NCI-H146 treated with DMSO at 0.1 percent for 48 hours (cell line): ENCODE results near the gene NT5M.

ENCODE experiments used
- DNase-seq: peaks from one replicate; lab custom pipeline; 2025; ENCODE audit not compliant: unreplicated experiment; lab: John Stamatoyannopoulos, UW

Gene NT5M

GRCh38 chr17:17343160-17343735, 40.1 kb downstream of the NT5M start:
- no peak for DNase-seq

DNA sequence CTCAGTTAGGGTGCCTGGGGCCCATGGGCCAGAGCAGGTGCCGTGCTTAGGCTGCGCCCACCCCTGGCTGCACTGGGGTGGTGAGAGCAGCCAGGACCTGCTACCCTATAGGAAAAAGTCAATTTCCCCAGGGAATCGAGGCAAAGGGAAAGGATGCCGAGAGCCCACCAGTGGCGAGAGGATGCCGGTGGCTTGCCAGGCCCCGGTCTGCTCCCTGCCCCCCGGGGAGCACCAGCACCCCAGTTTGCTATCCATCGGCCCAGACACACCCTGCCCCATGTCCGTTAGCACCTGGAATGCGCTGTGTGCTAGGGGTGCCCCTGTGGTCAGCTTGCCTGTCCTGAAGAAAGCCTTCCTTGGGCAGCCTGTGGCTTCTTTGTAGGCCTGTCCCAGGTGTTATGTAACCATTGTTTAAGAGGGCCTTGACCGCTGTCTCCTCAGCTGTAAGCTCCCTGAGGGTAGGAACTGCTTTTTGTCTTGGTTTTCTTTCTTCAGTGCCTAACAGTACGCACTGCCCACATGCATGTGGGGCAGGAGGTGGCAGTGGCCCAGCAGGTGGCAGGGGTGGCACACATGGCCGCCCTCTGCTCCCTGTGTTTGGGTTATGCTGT, 40.8 kb downstream of the NT5M start:
- DNase-seq: no peak

- no peak for DNase-seq
Observed at GRCh38 chr17:17344507-17345293, 41.5 kb downstream of the NT5M start.

GRCh38 chr17:17345294-17345597, 42.1 kb downstream of the NT5M start:
- no peak for DNase-seq

DNA sequence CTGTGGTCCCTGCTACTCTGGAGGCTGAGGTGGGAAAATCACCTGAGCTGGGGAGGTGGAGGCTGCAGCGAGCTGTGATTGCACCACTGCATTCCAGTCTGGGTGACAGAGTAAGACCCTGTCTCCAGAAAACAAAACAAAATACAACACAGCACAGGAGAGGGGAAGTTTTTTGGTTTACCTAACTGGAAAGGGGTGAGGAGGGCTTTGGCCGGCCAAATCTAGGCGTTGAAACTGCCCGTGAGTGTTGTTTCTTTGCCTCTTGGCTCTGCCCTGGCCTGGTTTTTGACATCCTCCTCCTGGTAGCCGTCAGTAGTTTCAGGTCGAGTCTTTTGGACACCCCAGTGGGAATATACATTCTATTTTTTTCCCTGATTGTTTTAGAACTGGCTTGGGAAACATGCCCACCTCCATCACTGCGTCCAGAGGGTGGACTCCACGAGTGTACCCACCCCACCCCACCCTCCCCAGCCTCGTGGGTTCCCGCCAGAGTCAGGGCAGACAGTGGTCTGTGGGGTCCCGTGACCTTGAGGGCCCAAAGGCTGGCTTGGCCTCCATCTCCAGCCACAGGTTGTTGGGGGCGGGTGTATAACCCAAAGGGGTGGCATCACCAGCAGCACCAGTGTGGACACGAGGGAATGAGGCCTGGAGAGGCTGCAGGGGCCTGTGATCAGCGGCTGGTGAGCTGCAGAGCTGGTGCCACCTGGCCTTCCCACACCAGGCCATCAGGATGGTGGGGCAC, 42.7 kb downstream of the NT5M start:
- DNase-seq: no peak

DNA sequence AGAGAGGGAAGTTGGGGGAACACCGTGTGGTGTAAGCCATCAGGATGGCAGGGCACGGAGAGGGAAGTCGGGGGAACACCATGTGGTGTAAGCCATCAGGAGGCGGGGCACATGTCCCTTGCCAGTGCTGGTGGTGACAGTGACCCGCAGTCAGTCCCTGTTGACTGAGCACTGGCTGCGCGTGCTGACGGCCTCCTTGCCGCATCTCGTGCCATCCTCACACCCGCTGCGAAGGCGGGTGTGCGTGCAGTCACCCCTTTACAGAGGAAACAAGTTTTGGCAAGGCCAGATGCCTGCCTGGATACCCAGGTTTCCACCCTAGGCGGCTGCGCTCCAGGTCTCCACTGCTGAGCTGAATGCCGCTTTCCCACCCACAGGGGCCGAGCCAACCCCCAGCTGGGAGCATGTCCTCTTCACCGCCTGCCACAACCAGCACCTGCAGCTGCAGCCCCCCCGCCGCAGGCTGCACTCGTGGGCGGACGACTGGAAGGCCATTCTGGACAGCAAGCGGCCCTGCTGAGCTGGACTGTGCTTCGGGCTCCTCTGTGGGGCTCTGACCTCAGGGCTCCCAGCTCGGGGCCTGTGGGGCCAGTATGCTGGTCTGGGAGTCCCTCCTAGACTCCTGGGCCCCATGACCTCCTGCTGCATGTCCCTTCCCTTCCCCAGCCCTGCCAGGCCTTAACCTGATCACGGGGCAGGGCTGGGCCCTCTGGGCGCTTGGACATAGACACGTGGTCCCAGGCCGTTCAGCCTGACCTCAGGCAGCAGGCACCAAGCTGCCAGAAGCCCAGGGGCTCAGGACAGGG, 43.5 kb downstream of the NT5M start:
- DNase-seq: no peak

DNA sequence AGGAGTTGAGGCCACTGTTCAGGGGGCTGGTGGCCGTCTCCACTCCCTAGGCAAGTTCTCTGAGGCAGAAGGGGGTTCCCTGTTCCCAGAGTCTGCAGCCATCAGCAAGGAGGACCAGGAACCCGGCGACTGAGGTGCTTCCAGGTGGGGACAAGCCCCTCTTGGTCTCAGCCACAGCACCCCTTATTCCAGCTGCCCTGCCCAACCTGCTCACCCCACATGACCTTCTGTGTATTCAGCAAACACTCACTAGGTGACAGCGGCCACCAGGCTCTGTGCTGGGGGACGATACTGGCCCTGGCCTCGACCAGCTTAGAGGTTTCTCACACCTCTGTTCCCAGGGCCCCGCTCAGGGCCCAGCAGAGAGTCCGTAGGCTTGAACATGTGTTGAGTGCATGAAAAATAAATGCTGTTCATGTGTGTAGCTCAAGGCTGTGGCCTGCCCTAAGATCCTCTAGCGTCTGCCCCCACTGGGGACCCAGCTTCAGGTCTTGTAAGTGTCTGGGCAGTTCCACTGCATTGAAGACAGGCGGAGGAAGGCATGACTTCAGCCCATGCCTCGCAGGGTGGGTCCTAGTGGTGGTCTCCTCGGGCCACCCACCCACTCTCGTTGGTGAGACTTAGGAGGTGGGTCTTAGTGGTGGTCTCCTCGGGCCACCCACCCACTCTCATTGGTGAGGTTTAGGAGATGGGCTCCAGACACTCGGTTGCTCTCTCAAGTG, 44.2 kb downstream of the NT5M start:
- no peak for DNase-seq

GRCh38 chr17:17347956-17348871, 45.0 kb downstream of the NT5M start:
- DNase-seq: no peak

DNA sequence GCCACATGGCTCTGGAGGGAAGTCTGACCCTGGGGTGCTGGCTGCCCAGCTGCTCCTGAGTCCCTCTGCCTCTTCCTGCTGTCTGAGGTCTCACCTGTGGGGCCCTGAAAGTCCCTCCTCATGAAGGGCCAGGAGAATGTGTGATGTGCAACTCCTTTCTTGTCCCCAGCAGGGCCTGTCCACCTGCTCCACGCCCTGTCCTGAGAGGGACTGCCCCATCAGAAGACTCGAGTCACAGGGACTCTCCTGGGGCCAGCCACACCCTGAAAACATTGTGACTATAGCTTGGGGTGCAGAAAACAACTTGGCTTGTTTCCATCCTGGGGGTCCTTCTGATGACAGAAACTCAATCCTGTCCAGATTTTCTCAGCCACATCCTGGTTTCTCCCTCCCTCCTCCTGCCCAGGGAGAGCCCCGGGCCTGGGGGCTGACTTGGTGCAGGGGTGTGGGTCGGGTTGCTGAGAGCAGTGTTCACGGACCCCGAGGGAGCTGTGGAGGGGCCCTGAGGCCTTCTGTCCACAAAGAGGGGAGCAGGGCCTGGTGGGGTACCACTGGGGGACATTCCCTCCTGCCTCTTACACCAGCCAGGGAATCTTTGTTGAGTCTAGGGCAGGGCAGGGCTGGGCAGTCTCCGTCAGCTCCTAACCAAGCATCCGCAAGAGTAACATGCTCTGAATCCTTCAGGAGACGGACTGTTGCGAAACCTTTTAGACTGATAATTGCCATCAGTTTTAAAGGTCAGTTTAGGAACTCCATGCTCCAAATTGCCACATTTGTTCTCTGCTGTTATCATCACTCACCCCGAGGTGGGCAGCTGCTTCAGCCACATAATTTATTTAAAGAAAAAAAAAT, 45.9 kb downstream of the NT5M start:
- DNase-seq: no peak

- DNase-seq: no peak
Observed at GRCh38 chr17:17349724-17350106, 46.5 kb downstream of the NT5M start.

- no peak for DNase-seq
Observed at GRCh38 chr17:17350491-17351355, 47.5 kb downstream of the NT5M start.

DNA sequence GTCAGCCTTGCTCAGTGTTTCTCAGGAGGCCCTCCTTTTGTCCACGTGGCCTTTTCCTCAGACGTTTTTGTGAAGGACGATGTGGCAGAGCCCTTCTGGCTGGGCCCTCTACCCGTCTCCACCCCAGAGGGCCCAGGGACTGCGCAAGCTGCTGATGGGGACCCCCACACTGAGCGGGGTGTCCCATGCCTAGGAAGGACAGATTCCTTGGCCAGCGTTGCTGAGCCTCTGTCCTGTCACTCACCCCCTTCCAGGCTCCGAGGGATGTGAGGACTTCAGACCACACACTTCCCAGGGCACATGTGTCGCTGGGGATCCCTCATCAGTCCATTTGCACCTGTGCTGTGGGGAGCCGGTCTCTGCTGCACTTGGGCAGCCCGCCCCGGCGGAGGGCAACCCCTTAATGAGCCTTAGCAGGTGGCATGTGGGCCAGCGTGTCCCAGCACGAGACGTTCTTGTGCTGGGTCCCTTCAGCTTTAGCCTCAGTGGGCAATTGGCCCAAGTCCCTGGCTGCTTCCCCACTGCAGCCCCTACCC, 48.3 kb downstream of the NT5M start:
- DNase-seq: no peak

DNA sequence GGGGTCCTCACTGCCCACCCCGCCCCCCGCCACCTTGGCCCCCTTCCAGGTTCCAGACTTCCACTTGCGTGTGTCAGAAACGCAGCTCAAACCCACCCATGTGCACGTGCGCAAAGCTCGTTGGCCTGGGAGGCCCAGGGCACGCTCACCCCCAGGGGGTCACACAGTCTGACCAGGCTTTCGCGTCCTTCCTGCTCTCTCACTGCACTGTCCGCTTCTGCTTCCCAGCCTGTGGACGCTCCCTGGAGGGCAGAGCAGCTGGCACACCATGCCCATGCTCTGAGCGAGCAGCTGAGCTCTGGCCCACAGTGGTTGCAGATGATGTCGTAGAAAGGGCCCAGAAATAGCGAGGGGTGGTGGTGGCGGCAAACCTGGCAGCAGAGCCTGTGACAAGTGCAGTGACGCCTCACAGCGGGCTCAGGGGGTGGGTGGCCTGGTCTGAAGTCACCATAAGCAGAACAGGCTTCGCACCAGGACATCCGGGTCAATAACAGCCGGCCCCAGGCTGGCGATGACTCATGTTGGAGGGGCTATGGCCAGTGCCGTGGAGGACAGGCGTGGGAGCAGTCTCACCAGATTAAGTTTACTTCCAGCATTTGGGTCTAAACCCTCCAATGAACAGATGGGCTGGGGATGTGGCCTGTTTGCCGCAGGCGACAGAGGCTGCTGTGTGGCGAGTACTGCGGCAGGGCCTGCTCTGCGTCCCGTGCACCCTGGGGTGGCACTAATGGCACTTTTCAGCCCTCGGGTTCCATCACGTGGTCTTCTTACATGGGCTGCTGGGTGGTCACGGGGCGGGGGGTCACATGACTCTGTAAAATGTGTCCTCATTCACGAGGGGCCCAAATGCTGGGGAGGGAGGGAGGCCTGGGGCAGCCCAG, 49.0 kb downstream of the NT5M start:
- DNase-seq: no peak

GRCh38 chr17:17352836-17353624, 49.9 kb downstream of the NT5M start:
- DNase-seq: no peak

DNA sequence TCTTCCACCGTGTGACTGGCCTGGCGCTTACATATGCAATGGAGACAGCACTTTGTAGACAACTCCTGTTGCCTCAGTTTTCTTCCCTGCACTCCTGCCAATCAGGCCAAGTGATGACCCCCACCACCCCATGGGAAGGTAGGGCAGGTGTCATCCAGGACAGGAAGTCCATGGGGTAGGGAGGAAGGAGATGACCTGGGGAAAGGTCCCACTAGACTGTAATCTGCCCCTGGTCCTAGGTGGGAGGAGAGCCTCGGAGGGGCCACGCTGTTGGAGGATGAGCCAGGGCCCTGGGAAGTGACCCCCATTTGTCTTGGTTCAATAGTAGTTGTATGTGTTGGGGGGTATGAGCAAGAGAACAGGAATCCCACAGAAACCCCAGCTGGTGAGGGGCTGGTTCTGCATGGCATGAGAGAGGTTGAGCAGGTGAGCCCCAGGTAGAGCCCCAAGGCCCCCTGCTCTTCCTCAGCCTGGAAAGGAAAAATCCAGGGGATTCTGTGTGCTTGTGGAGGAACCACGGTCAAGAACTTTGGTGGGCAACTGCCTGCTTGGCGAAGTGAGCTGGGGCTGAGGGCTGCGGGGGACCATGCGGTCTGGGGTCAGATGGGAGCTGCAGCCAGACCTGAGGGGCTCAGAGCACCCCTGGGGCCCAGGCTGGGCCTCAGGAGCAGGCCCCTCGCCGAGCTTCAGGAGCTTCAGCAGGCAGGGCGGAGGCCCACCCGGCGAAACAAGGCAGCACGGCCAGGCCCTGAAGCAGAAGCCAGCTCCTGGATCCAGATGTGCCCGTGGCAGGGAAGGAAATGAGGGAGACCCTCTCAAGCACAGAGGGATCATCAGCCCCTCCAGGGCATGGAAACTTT, 50.7 kb downstream of the NT5M start:
- DNase-seq: no peak
